Naive thymus-derived CD4-positive, alpha-beta T cell (primary cell): ENCODE results near the gene TMEM214. TPM values are rescaled to one million over a fixed set of nuclear protein-coding genes. Genes with fewer than 3 reads are reported as not detected.

Experiments
- ATAC-seq: fragments of 150-1000 bp; cut with Tn5 transposase; 2 replicates; pipeline ENCODE4 v1.10.0; 2021; ENCODE audit warnings: mild to moderate bottlenecking, moderate library complexity
- CTCF ChIA-PET: fragments of 350-600 bp; sonication (Branson Sonifier 250); formaldehyde crosslinking; loops from one replicate; lab custom pipeline; 2021; ENCODE audit warnings: antibody characterized with exemption; lab: Charles Lee
- POLR2A ChIA-PET: fragments of 350-600 bp; sonication (Branson Sonifier 250); formaldehyde crosslinking; loops from one replicate; lab custom pipeline; 2021; ENCODE audit warnings: antibody characterized with exemption, inconsistent platforms; lab: Charles Lee
- DNase-seq, 9 donors: peaks; one replicate each; pipeline versions ENCODE4 v3.0.0 to v3.0.0-alpha.2; 2020 to 2022; ENCODE audit warnings: mixed read lengths in 1 of 9
- H3K27ac ChIP-seq: one replicate; pipeline ENCODE4 v1.7.0; 2013; ENCODE audit warnings: mild to moderate bottlenecking, low read depth, low read length, moderate library complexity
- H3K27me3 ChIP-seq, 2 donors: one replicate each; pipeline ENCODE4 v1.7.0; 2013; ENCODE audit warnings: low read length in 2 of 2, mild to moderate bottlenecking in 2 of 2, moderate library complexity in 2 of 2; ENCODE audit not compliant: control insufficient read depth in 2 of 2, insufficient read depth in 2 of 2
- H3K36me3 ChIP-seq, 3 experiments: 1 replicate in 2 of 3; 2 replicates in 1 of 3; pipeline ENCODE4 v1.7.0; 2013; ENCODE audit warnings: low read length in 3 of 3, mild to moderate bottlenecking in 3 of 3, moderate library complexity in 1 of 3; ENCODE audit not compliant: insufficient read depth in 3 of 3, control insufficient read depth in 2 of 3
- H3K4me1 ChIP-seq, 2 donors: one replicate each; pipeline ENCODE4 v1.7.0; 2013; ENCODE audit warnings: low read length in 2 of 2, mild to moderate bottlenecking in 2 of 2, moderate library complexity in 1 of 2; ENCODE audit not compliant: control insufficient read depth in 2 of 2, insufficient read depth in 2 of 2
- H3K4me3 ChIP-seq: 2 replicates; pipeline ENCODE4 v1.7.0; 2013; ENCODE audit warnings: mild to moderate bottlenecking, low read length
- H3K9me3 ChIP-seq, 3 experiments: 1 replicate in 2 of 3; 2 replicates in 1 of 3; pipeline ENCODE4 v1.7.0; 2013; ENCODE audit warnings: low read length in 3 of 3; ENCODE audit not compliant: control insufficient read depth in 2 of 3
- H3K27ac Mint-ChIP-seq, 9 donors: one replicate each; pipeline ENCODE4 v1.8.0; 2020 to 2022; ENCODE audit warnings: mixed read lengths in 9 of 9, mild to moderate bottlenecking in 8 of 9, moderate library complexity in 5 of 9, inconsistent platforms in 2 of 9
- H3K27me3 Mint-ChIP-seq, 5 donors: one replicate each; pipeline ENCODE4 v1.8.0; 2021 to 2022; ENCODE audit warnings: mixed read lengths in 5 of 5, mild to moderate bottlenecking in 1 of 5
- H3K36me3 Mint-ChIP-seq, 5 donors: one replicate each; pipeline ENCODE4 v1.8.0; 2020 to 2022; ENCODE audit warnings: mixed read lengths in 5 of 5, mild to moderate bottlenecking in 3 of 5, inconsistent platforms in 1 of 5
- H3K4me1 Mint-ChIP-seq, 7 donors: one replicate each; pipeline ENCODE4 v1.8.0; 2020 to 2022; ENCODE audit warnings: mixed read lengths in 7 of 7, mild to moderate bottlenecking in 3 of 7, inconsistent platforms in 1 of 7
- H3K4me3 Mint-ChIP-seq, 10 donors: one replicate each; pipeline ENCODE4 v1.8.0; 2020 to 2022; ENCODE audit warnings: mild to moderate bottlenecking in 10 of 10, mixed read lengths in 10 of 10, moderate library complexity in 6 of 10, inconsistent platforms in 2 of 10
- H3K9me3 Mint-ChIP-seq, 11 donors: one replicate each; pipeline ENCODE4 v1.8.0; 2020 to 2022; ENCODE audit warnings: mixed read lengths in 11 of 11, mild to moderate bottlenecking in 4 of 11, inconsistent platforms in 1 of 11, moderate library complexity in 1 of 11
- intact Hi-C, 2 donors: fragments of 100-400 bp; cut with micrococcal nuclease; formaldehyde crosslinking; loops; one replicate each; pipeline ENCODE4 v1.15.1; 2023
- polyA plus RNA-seq, 2 donors: library from polyadenylated mRNA; unstranded; fragments of 300-500 nt; fragmentation: Illumina TruSeq; gene quantifications; one replicate each; pipeline ENCODE4 v1.2.3, GENCODE V29; 2021
- total RNA-seq, 6 experiments: library from RNA in 5 of 6; stranded (reverse) in 5 of 6; gene quantifications; 1 replicate in 5 of 6; 2 replicates in 1 of 6; pipeline ENCODE4 v1.2.3 and lab custom pipeline; 2021 to 2026

Gene TMEM214
- total and polyA plus RNA-seq, 7 experiments from 2014 or later: 18.6 to 114 (median 41.7) TPM

- ATAC-seq (no peak), DNase-seq (no peak)
- CTCF ChIA-PET: interaction anchor here (1.7 kb wide), 2 partner anchors 17 to 18 kb away, joined by 3 to 4 read pairs; partner anchors contain the start of genes AGBL5 and KHK
- peak overlapping the region in 8 of 9 donors; percentile 28 to 98 (median 76) for H3K27ac Mint-ChIP-seq
- H3K27me3 Mint-ChIP-seq: no peaks in the 10 kb centered on the region
- peaks cover 0 to 1% (median 0%) of the 10 kb centered on the region in 11 donors for H3K9me3 Mint-ChIP-seq
- Histone ChIP-seq H3K9me3 (no peaks in the 10 kb centered on the region), H3K36me3 (peaks cover 0 to 42% (median 5%) of the 10 kb centered on the region in 3 experiments), H3K4me3 (no peak overlapping the region), H3K4me1 (peaks cover 21 to 26% of the 10 kb centered on the region in 2 donors), H3K27ac (peak overlapping the region; percentile 97), H3K27me3 (no peaks in the 10 kb centered on the region)
- peak overlapping the region; percentile 29 to 98 (median 96) for H3K4me3 Mint-ChIP-seq
- intact Hi-C loops: no loop called here
- POLR2A ChIA-PET: interaction anchor here (1.2 to 11.3 kb wide), 3 partner anchors 13 to 17 kb away, joined by 4 to 216 read pairs (median 12); partner anchors contain the start of gene AGBL5
- H3K4me1 Mint-ChIP-seq: peaks cover 44 to 79% (median 70%) of the 10 kb centered on the region in 7 donors
- peaks cover 6 to 27% (median 8%) of the 10 kb centered on the region in 5 donors for H3K36me3 Mint-ChIP-seq
These were observed 36.7 kb downstream of the TMEM214 start for GRCh38 chr2:27069436-27069835.

GRCh38 chr2:27069961-27070618, 37.3 kb downstream of the TMEM214 start:
- Mint-ChIP-seq H3K4me1 (peaks cover 50 to 86% (median 76%) of the 10 kb centered on the region in 7 donors), H3K27me3 (no peaks in the 10 kb centered on the region), H3K9me3 (peaks cover 0 to 1% (median 0%) of the 10 kb centered on the region in 11 donors), H3K36me3 (peaks cover 6 to 25% (median 8%) of the 10 kb centered on the region in 5 donors), H3K27ac (peak overlapping the region; percentile 73 to 98 (median 96)), H3K4me3 (peak overlapping the region; percentile 96 to 99 (median 97))
- DNase-seq (no peak), ATAC-seq (no peak)
- ChIA-PET CTCF (no interaction called here), POLR2A (interaction anchor here (1.2 to 11.3 kb wide), 7 partner anchors 10 to 142 kb away, joined by 4 to 216 read pairs (median 15); partner anchors contain the start of genes ABHD1, AGBL5, ATRAID and KHK)
- H3K27ac ChIP-seq: peak overlapping the region; percentile 97
- peak overlapping the region; percentile 83 for H3K4me3 ChIP-seq
- intact Hi-C loops: loop anchor here (2.0 to 10.0 kb wide), 7 partner anchors 37 to 1685 kb away; partner anchors contain the start of genes CCDC121 (in 2 of the 2), GPN1 (in 2 of the 2), PPP1CB (in 2 of the 2) and ASXL2 (in 1 of the 2)
- peaks cover 0 to 42% (median 3%) of the 10 kb centered on the region in 3 experiments for H3K36me3 ChIP-seq
- H3K27me3 ChIP-seq: no peaks in the 10 kb centered on the region
- H3K9me3 ChIP-seq: no peaks in the 10 kb centered on the region
- H3K4me1 ChIP-seq: peaks cover 28 to 33% of the 10 kb centered on the region in 2 donors

- CTCF ChIA-PET: interaction anchor here (0.8 to 1.8 kb wide), 4 partner anchors 11 to 19 kb away, joined by 3 to 6 read pairs (median 4); partner anchors contain the start of gene AGBL5
- peaks cover 0 to 20% (median 8%) of the 10 kb centered on the region in 5 donors for H3K36me3 Mint-ChIP-seq
These were observed 38.0 kb downstream of the TMEM214 start for GRCh38 chr2:27070653-27071276.

GRCh38 chr2:27071277-27071989, 38.7 kb downstream of the TMEM214 start, which contains the start of gene OST4:
Gene OST4, minus strand, starts transcription at chr2:27071654.
- Histone ChIP-seq H3K27ac (peak within 1 kb of the TSS; percentile 97), H3K4me1 (peaks cover 29 to 41% of the 10 kb centered on the region in 2 donors), H3K4me3 (peak within 1 kb of the TSS; percentile 83), H3K27me3 (no peaks in the 10 kb centered on the region), H3K36me3 (peaks cover 0 to 38% (median 0%) of the 10 kb centered on the region in 3 experiments), H3K9me3 (no peaks in the 10 kb centered on the region)
- Mint-ChIP-seq H3K27me3 (no peaks in the 10 kb centered on the region), H3K36me3 (peaks cover 0 to 16% (median 6%) of the 10 kb centered on the region in 5 donors), H3K4me3 (peak within 1 kb of the TSS; percentile 96 to 99 (median 97)), H3K4me1 (peaks cover 57 to 86% (median 76%) of the 10 kb centered on the region in 7 donors), H3K27ac (peak within 1 kb of the TSS; percentile 93 to 98 (median 97)), H3K9me3 (no peaks in the 10 kb centered on the region)
- DNase-seq (peak; percentile 81 to 97 (median 87)), ATAC-seq (peak; percentile 96)
- ChIA-PET POLR2A (interaction anchor here (0.6 to 11.3 kb wide), 16 partner anchors 11 to 395 kb away, joined by 3 to 216 read pairs (median 4); partner anchors contain the start of genes ABHD1, AGBL5, ATRAID and KHK), CTCF (interaction anchor here (0.8 to 1.8 kb wide), 4 partner anchors 11 to 20 kb away, joined by 3 to 6 read pairs (median 4); partner anchors contain the start of gene AGBL5)
- intact Hi-C loops: loop anchor here (1.0 to 10.0 kb wide), 14 partner anchors 10 to 1683 kb away; partner anchors contain the start of genes AGBL5 (in 2 of the 2), CCDC121 (in 2 of the 2), EIF2B4 (in 2 of the 2) and GPN1 (in 2 of the 2)

More at GRCh38 chr2:27070653-27071276, 38.0 kb downstream of the TMEM214 start:
- H3K4me1 ChIP-seq: peaks cover 29 to 40% of the 10 kb centered on the region in 2 donors
- H3K9me3 ChIP-seq: no peaks in the 10 kb centered on the region
- no peaks in the 10 kb centered on the region for H3K27me3 ChIP-seq
- peaks cover 0 to 39% (median 0%) of the 10 kb centered on the region in 3 experiments for H3K36me3 ChIP-seq
- Mint-ChIP-seq H3K27me3 (no peaks in the 10 kb centered on the region), H3K4me1 (peaks cover 53 to 86% (median 77%) of the 10 kb centered on the region in 7 donors), H3K9me3 (peaks cover 0 to 1% (median 0%) of the 10 kb centered on the region in 11 donors), H3K27ac (peak overlapping the region; percentile 93 to 98 (median 97)), H3K4me3 (peak overlapping the region; percentile 96 to 99 (median 97))
- peak overlapping the region; percentile 83 for H3K4me3 ChIP-seq
- peak overlapping the region; percentile 97 for H3K27ac ChIP-seq
- ATAC-seq (peak; percentile 9), DNase-seq (no peak)
- intact Hi-C loops: loop anchor here (1.0 to 10.0 kb wide), 14 partner anchors 11 to 1684 kb away; partner anchors contain the start of genes AGBL5 (in 2 of the 2), CCDC121 (in 2 of the 2), EIF2B4 (in 2 of the 2) and GPN1 (in 2 of the 2)
- POLR2A ChIA-PET: interaction anchor here (0.6 to 11.3 kb wide), 15 partner anchors 10 to 395 kb away, joined by 3 to 216 read pairs (median 4); partner anchors contain the start of genes ABHD1, AGBL5, ATRAID and KHK

- H3K4me3 Mint-ChIP-seq: peak overlapping the region; percentile 73 to 97 (median 82)
- Histone ChIP-seq H3K27me3 (no peaks in the 10 kb centered on the region), H3K4me3 (peak overlapping the region; percentile 83), H3K4me1 (peaks cover 29 to 41% of the 10 kb centered on the region in 2 donors), H3K36me3 (peaks cover 0 to 38% (median 0%) of the 10 kb centered on the region in 3 experiments), H3K9me3 (no peaks in the 10 kb centered on the region), H3K27ac (peak overlapping the region; percentile 97)
- DNase-seq: peak in 1 of 9 donors; percentile 64
- no peak for ATAC-seq
- H3K4me1 Mint-ChIP-seq: peaks cover 61 to 90% (median 82%) of the 10 kb centered on the region in 7 donors
- CTCF ChIA-PET: interaction anchor here (0.6 to 1.8 kb wide), 5 partner anchors 10 to 1419 kb away, joined by 3 to 6 read pairs (median 4); partner anchors contain the start of gene AGBL5
- peaks cover 0 to 16% (median 6%) of the 10 kb centered on the region in 5 donors for H3K36me3 Mint-ChIP-seq
- H3K27me3 Mint-ChIP-seq: no peaks in the 10 kb centered on the region
- POLR2A ChIA-PET: interaction anchor here (0.9 to 11.3 kb wide), 15 partner anchors 12 to 338 kb away, joined by 3 to 216 read pairs (median 4); partner anchors contain the start of genes ABHD1, AGBL5, ATRAID and KHK
- intact Hi-C loops: loop anchor here (1.0 to 10.0 kb wide), 14 partner anchors 9 to 1683 kb away; partner anchors contain the start of genes AGBL5 (in 2 of the 2), CCDC121 (in 2 of the 2), EIF2B4 (in 2 of the 2) and GPN1 (in 2 of the 2)
- H3K9me3 Mint-ChIP-seq: no peaks in the 10 kb centered on the region
- peak overlapping the region; percentile 38 to 92 (median 87) for H3K27ac Mint-ChIP-seq
These were observed 39.4 kb downstream of the TMEM214 start for GRCh38 chr2:27071990-27072830.
